H7 (cell line): ENCODE measurements around the gene VAV2. TPM values are rescaled to one million over a fixed set of nuclear protein-coding genes. Genes with fewer than 3 reads are reported as not detected.

Experiments used
- DNase-seq: peaks from one replicate; pipeline ENCODE4 v3.0.0; 2012
- H3K27me3 ChIP-seq: 2 replicates; pipeline ENCODE4 v1.6.0; 2011; ENCODE audit warnings: mild to moderate bottlenecking, low read length; ENCODE audit not compliant: control insufficient read depth, insufficient read depth
- H3K36me3 ChIP-seq: replicated peaks from 2 replicates; pipeline ENCODE4 v1.5.1; 2011; ENCODE audit warnings: low read length; ENCODE audit not compliant: control insufficient read depth, insufficient read depth
- H3K4me3 ChIP-seq: 2 replicates; pipeline ENCODE4 v1.5.1; 2011; ENCODE audit warnings: low read depth, mild to moderate bottlenecking, control low read depth, low read length, moderate library complexity; ENCODE audit not compliant: insufficient read depth
- total RNA-seq: library from RNA; depleted of rRNA; stranded (reverse); fragments of >200 nt; shearing (Covaris generic); gene quantifications from 2 replicates; pipeline ENCODE4 v1.2.3, GENCODE V29; 2014

The VAV2 gene
- total RNA-seq, 1 experiment from 2014 or later: 17.7 TPM

DNA sequence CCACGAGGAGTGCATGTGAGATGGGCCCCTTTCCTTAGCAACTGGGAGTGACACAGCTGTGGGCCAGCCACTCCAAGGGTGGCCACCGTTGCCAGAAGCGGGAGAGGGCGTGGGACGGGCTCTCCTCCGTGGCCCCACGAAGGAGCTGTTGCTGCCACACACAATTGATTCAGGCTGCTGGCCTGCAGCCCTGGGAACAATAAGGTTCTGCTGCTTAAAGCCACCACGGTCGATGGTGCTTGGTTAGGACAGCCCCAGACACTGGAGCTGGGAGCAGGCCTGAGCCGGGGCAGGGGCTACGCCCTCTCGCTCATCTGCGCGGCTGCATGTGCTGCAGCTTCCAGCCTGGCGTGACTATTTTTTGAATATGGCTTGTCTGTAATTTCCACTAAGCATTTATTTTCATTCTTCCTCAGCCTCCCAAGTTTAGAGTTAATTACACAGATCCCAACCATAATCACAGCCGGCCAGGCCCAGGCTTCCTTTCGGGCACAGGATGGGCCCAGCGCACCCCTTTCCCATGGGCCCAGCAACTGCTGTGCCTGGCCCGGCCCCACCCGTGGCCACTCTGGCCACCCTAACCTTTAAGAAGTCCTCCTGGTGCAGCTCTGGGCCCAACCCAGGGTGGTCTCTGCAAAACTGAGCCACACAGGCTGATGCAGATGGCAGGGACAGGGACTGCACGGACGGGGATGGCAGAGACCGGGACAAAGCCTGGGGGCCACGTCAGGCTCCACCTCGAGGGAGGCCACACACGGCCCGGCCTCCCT lies 49.7 kb downstream of the VAV2 start:
- Histone ChIP-seq H3K4me3 (no peak overlapping the region), H3K27me3 (no peaks in the 10 kb centered on the region), H3K36me3 (peaks cover 1% of the 10 kb centered on the region)
- no peak for DNase-seq

DNA sequence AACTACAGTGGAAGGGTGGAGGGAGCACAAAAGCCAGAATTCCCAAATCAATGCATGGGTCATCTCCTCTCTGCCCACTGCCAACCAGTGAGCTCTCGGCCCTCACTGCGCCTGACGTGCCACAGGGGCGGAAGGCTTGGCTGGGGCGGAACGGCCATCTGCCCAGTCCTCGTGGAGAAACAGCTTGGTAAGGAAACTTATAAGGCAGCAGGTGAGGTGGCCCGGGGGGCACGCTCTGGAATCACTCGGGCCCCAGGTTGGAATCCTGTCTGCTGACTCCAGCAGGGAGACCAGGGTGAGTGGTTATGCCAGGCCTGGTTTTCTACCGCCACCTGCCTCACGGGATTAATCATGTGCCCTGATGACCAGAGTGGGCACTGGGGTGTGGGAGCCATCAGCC lies 52.3 kb downstream of the VAV2 start:
- no peak overlapping the region for H3K4me3 ChIP-seq
- H3K27me3 ChIP-seq: no peaks in the 10 kb centered on the region
- no peak for DNase-seq
- H3K36me3 ChIP-seq: peaks cover 1% of the 10 kb centered on the region

- no peaks in the 10 kb centered on the region for H3K27me3 ChIP-seq
- no peak for DNase-seq
- no peak overlapping the region for H3K4me3 ChIP-seq
- peaks cover 1% of the 10 kb centered on the region for H3K36me3 ChIP-seq
Observed at GRCh38 chr9:133939171-133939785, 52.8 kb downstream of the VAV2 start.

DNA sequence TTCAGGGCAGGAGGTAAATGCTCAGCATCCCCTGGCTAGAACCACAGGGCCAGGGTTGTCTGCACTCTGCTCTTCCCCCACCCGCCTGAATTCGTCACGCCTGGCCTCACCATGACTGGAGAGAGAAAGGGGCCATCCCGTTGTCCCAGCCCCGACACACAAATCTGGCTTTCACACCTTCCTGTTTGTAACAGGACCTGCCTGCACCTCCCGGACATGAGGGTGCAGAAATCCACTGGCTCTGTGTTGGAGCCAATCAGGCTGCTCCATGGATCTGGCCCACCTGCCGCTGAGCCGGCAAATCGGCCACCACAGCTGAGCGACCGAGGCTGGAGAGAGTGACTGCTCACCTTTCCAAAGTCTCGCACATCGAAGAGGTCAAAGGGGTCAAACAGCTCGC lies 53.4 kb downstream of the VAV2 start:
- no peak overlapping the region for H3K4me3 ChIP-seq
- DNase-seq: no peak
- H3K36me3 ChIP-seq: peaks cover 1% of the 10 kb centered on the region
- H3K27me3 ChIP-seq: no peaks in the 10 kb centered on the region

DNA sequence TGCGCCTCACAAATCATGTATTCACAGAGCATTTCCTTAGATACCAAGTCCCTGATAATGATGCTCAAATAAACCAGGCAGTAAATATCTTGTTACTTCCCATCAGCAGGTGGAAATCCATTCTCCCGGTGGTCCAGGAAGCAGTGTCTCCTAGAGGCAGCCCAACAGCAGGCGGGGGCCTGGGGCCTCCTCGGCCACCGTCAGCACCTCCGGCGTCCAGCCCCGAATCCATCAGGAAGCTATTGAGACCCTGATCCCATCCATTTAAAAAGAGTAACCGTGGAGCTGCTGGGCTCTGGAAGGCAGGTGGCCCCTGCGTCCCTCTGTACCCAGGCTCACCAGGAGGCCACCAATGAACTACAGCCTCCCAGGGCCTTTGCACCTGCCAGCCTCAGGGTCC lies 54.0 kb downstream of the VAV2 start:
- Histone ChIP-seq H3K27me3 (no peaks in the 10 kb centered on the region), H3K36me3 (peaks cover 1% of the 10 kb centered on the region), H3K4me3 (no peak overlapping the region)
- DNase-seq: no peak

GRCh38 chr9:133937120-133937519 lies 55.0 kb downstream of the VAV2 start:
- Histone ChIP-seq H3K27me3 (no peaks in the 10 kb centered on the region), H3K36me3 (peaks cover 1% of the 10 kb centered on the region), H3K4me3 (no peak overlapping the region)
- no peak for DNase-seq

DNA sequence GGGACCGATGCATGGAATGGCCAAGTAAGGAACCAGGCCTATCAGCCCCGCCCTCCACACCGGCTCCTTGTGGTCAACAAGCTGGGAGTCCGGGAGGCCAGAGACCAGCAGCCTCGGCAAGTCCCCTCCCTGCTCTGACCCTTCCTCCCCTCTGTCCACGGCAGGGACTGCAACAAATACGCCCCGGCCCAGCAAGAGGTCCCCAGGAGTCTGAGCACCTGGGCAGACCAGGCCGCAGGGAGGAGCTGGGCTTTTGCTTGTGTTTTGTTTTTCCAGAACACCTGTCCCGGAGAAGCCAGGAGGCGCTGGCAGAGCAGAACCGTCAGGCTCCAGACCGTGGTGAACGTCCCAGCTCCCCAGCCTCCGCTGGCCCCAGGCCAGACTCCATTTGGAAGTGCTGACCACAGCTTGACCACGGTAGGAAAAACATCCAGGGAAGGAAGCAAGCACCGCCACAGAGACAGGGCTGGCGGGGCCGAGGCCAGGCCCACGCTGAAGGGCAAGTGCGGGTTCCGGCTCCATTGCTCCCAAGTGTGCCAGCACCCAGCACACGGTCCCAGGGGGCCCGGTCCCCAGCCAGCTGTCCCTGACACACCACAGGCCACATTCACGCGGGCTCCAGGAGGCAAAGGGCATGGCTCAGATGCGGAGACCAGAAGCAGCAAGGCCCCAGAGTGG lies 56.7 kb downstream of the VAV2 start:
- H3K27me3 ChIP-seq: no peaks in the 10 kb centered on the region
- no peak for DNase-seq
- peaks cover 1% of the 10 kb centered on the region for H3K36me3 ChIP-seq
- H3K4me3 ChIP-seq: no peak overlapping the region

- DNase-seq: no peak
- H3K4me3 ChIP-seq: no peak overlapping the region
- peaks cover 1% of the 10 kb centered on the region for H3K36me3 ChIP-seq
- H3K27me3 ChIP-seq: no peaks in the 10 kb centered on the region
Observed at GRCh38 chr9:133934482-133935232, 57.5 kb downstream of the VAV2 start.

DNA sequence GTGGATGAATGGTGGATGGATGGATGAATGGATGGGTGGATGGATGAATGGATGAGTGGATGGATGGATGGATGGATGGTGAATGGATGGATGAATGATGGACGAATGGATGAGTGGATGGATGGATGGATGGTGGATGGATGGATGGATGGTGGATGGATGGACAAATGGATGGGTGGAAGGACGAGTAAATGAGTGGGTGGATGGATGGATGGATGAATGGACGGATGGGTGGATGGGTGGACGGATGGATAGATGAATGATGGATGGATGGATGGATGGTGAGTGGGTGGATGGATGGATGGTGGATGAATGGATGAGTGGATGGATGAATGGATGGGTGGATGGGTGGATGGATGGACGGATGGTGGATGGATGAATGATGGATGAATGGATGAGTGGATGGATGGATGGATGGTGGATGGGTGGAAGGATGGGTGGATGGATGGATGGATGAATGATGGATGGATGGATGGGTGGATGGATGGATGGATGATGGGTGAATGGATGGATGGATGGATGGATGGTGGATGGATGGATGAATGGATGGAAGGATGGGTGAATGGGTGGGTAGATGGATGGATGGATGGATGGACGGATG lies 58.6 kb downstream of the VAV2 start:
- Histone ChIP-seq H3K27me3 (no peaks in the 10 kb centered on the region), H3K4me3 (no peak overlapping the region), H3K36me3 (peaks cover 1% of the 10 kb centered on the region)
- no peak for DNase-seq

DNA sequence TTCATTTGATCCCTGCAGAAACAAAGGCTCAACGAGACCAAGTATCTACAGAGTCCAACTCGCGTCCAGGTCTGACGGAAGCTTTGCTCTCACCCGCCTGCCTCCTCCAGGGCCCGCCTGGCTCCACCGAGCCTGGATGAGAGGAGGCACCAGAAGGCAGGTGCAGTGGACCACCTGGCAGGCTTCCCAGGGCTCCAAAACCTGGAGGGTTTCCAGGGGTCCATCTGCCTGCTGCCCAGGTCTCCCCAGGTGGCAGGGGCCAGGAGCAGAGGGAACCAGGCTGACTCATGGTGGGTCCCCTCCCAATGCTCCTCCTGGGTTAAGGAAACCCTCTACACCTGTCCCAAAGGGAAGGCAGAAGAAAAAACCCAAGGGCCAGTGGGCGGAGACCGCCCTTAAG lies 59.5 kb downstream of the VAV2 start:
- peaks cover 1% of the 10 kb centered on the region for H3K36me3 ChIP-seq
- DNase-seq: no peak
- no peaks in the 10 kb centered on the region for H3K27me3 ChIP-seq
- H3K4me3 ChIP-seq: no peak overlapping the region

GRCh38 chr9:133932181-133932580 lies 59.9 kb downstream of the VAV2 start:
- no peak overlapping the region for H3K4me3 ChIP-seq
- no peak for DNase-seq
- no peaks in the 10 kb centered on the region; the same call in 1 of the 2 replicates for H3K36me3 ChIP-seq
- H3K27me3 ChIP-seq: no peaks in the 10 kb centered on the region

DNA sequence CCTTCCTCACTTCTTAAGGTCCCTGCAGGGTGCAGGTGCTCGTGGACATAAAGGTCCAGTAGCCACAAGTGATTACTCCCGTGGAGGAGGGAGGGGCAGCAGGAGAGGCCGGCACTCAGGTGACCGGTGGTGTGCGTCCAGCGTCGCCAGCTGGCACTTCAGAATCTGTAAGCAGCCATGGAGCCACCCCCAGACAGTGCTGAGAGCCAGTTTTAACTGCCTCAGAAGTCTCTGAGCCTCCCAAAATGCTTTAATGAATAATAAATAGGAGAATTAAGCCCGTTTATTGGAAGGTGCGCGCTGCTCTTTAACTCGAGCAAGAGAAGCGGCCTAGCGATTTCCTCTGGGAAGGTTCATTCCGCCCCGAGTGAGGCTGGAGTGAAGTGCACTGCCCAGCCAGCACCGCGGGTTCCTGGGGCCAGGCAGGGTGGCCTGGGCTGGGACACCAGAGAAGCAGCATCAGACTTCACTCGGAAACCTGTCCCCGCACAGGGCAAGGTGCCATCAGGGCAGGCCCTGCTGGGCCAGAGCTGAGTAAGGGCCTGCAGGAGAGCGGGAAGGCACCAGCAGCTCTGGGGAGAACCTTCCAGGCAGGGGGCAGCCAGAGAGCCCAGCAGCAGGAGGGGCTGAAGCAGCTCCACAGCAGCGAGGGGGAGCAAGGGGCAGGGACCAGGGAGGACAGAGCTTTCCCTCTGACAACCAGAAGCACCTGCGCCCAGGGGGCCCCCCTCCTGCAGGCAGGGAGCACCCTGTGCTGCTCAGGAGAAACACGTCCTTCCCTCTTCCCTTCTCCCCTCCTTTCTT lies 61.2 kb downstream of the VAV2 start:
- Histone ChIP-seq H3K4me3 (no peak overlapping the region), H3K27me3 (no peaks in the 10 kb centered on the region), H3K36me3 (no peaks in the 10 kb centered on the region; the same call in 1 of the 2 replicates)
- DNase-seq: peak; percentile 73

- no peaks in the 10 kb centered on the region for H3K27me3 ChIP-seq
- no peaks in the 10 kb centered on the region; the same call in 1 of the 2 replicates for H3K36me3 ChIP-seq
- no peak for DNase-seq
- no peak overlapping the region for H3K4me3 ChIP-seq
Observed at GRCh38 chr9:133930046-133930681, 62.0 kb downstream of the VAV2 start.
